Measurements from ENCODE around the gene HTR3A.

GRCh38 chr11:114036147-114036811, 61.4 kb downstream of the HTR3A start:
- TF ChIP-seq CTCF (conservative IDR thresholded peaks at IDR 0.05 in 1 of 2, IDR thresholded peaks at IDR 0.05 in 1 of 2; ENCODE audit: extremely low read depth in 1 of 2, insufficient read depth in 1 of 2, low read depth in 1 of 2, low read length in 2 of 2) (peak; percentile 80 to 93), EZH2 (IDR thresholded peaks at IDR 0.05; ENCODE audit: borderline replicate concordance, low read length) (no peak)
